NOMO-1 (cell line): Measurements from ENCODE around the gene CA7.
"Not testable (repeated sequence)": the region's sequence is repeated elsewhere in the genome, so short reads cannot be mapped to it uniquely, and the experiment has no call there.

Experiments used
- DNase-seq, 2 experiments: peaks; one replicate each; lab custom pipeline; 2025; ENCODE audit not compliant: unreplicated experiment in 2 of 2; lab: John Stamatoyannopoulos, UW

CA7 gene

DNA sequence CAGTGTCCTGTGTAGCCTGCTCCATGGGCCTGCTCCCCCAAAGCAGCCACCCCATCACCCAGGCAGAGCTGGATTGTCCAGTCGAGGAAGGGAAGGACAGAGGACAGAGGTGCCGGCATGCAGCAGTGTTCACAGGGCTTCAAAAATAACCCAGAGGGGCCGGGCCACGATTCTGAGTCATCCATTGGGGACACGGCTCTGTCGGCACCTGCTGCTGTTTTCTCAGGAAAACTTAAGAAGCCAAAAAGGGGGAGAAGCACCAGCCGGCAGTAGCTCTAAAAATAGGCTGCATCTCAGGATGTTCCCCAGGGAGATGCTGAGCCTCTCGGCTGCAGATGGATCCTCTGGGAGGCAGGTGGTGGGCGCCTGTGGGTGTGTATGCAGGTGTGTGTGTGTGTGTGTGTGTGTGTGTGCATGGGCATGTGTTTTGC lies 1.6 kb downstream of the CA7 start:
- no peak for DNase-seq

DNA sequence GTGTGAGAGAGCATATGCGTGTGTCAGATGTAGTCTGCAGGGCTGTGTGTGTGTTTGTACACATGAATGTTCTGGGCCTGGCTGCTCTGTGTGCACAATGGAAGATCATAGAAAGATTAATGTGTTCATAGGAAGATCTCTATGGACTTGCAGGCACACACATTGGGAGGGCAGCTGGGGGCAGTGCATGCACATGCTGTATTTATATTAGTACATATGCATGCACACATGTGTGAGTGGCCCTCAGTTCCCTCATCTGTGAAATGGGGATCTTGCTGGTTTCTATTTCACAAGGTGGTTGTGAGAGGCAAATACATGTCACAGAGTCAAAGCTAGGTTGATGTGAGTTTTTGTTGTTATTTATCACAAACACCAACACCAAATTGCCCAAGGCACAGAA lies 2.1 kb downstream of the CA7 start:
- DNase-seq = no peak

DNA sequence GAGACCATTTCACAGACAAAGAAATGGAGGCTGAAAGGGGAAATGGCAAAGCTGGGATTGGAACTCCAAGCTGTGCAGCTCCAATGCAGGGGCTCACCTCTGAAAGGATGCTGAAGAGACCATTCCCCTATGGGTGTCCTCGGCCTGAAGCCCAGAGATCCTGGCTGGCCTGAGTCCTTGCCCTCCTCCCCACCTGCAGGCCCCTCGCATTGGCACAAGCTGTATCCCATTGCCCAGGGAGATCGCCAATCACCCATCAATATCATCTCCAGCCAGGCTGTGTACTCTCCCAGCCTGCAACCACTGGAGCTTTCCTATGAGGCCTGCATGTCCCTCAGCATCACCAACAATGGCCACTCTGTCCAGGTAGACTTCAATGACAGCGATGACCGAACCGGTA lies 2.6 kb downstream of the CA7 start:
- no peak for DNase-seq

DNA sequence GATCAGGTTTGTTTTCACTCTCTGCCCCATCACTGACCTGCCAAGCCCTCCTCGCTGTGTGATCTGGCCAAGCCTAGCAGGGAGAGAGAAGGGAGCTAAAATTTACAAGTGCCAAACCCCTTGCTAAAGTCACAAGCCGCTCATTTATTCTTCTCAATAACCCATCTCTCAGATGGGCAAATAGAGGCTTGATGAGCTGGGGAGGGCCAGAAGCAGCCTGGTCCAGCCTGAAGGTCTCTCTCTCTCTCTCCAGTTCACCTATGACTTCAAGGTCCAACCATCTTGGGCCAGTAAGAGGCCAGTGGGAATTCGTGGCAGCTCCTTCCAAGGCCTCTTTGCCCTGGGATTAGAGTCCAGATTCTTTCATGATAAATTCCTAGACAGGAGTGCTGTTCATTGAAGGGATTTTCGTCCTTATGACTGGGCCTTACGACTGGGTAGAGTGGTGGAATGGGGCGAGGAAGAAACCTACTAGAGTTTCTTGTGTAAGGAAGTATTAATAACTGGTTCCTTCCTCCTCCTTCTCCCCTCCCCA lies 3.4 kb downstream of the CA7 start:
- DNase-seq = no peak

DNA sequence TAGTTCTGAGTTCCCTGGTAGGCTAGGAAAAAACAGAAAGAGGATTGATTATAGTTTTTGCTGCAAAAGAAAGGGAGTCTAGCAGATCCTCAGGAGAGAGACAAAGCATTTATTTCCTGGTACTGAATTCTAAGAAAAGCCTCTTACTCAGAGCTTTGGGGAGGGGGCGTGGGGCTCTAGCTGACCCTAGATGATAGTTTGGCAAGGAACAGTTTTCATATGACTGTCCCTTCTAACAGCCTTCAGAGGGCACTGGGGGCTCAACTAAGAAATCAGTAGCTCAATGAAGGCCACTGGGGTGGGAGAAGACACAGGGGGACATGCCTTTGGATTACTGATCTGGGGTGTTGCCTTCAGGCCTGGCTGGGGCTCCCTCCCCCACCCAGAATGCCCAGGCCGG lies 4.0 kb downstream of the CA7 start:
- DNase-seq = no peak

DNA sequence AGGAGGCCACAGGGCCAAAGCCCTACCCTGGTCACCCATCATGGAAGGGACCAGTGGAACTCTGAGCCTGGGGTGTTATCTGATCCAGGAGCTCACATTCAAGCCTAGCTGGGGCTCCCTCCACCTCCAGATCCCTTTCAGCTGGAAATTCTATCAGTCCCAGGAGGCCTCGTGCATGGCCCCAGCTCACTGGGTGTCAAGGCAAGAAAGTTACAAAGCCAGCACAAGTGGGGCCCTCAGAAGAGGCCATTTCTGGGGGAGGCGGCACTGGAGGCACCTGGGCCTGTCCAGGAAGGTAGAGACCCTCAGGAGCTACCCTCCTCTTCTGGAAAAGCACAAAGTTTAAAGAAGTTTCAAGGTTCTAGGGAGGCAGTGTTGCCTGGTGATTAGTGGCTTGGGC lies 4.8 kb downstream of the CA7 start:
- no peak for DNase-seq

DNA sequence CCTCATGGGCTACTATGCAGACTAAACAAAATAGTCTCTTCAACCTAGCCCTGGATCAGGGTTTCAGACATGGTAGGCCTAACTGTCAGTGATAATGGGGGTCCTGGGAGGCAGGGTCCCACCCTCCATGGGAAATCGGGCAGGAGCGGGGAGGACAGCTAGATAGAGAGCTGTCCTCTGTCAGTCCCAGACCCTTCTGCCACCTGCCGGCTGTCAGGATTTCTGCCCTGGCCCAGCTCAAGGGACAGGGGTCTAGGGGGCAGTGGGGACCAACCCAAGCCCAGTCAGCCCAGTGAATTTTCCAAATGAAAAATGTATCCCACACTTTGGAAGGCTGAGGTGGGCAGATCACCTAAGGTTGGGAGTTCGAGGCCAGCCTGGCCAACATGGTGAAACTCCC lies 5.3 kb downstream of the CA7 start:
- no peak for DNase-seq

DNA sequence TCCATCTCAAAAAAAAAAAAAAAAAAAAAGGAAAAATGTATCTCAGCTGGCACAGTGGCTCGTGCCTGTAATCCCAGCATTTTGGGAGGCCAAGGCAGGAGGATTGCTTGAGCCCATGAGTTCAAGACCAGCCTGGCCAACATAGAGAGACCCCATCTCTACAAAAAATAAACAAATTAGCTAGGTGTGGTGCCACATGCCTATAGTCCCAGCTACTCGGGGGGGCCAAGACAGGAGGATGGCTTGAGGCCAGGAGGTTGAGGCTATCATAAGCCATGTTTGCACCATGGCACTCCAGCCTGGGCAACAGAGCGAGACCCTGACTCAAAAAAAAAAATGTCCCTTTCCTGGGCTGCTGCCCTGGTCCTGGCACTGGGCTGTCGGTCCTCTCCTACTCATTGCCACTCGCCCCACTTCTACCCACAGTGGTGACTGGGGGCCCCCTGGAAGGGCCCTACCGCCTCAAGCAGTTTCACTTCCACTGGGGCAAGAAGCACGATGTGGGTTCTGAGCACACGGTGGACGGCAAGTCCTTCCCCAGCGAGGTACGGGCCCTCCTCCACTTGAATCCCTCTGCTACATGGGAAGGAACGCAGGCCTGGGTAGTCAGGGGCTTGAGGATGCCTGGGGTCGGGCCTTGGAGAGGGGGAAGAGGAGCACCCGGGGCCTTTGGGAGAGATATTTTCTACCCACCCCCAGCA lies 6.1 kb downstream of the CA7 start:
- peak; percentile 50 to 55 for DNase-seq

DNA sequence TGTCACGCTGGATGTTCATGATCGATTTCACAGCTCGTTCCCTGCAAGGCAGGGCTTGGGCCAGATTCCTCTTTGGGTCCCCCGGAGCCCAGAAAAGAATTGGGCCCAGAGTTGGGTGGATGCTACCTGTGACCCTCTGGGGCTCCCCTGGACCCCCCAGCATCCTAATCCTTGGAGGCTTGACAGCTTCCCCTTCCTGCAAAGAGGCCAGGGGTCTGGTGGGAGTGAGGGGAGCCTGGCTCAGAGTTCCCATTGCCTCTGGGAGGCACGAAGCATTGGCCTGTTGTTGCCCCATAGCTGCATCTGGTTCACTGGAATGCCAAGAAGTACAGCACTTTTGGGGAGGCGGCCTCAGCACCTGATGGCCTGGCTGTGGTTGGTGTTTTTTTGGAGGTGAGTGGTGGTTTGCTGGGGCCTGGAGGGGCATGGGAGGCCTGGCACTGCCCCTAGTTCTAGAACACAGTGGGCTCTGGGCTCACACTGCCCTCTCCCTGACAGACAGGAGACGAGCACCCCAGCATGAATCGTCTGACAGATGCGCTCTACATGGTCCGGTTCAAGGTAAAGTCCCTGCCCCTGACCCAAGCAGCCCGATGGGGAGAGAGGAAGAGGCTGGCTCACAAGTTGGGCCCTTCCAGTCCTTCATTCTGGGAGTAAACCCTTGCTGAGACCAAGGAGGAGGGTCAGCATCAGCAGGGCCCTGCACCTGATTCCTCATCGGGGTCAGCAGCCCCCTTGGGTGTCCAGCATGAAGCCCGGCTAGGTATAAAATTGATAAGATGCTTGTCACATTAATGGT lies 7.2 kb downstream of the CA7 start:
- no peak for DNase-seq

DNA sequence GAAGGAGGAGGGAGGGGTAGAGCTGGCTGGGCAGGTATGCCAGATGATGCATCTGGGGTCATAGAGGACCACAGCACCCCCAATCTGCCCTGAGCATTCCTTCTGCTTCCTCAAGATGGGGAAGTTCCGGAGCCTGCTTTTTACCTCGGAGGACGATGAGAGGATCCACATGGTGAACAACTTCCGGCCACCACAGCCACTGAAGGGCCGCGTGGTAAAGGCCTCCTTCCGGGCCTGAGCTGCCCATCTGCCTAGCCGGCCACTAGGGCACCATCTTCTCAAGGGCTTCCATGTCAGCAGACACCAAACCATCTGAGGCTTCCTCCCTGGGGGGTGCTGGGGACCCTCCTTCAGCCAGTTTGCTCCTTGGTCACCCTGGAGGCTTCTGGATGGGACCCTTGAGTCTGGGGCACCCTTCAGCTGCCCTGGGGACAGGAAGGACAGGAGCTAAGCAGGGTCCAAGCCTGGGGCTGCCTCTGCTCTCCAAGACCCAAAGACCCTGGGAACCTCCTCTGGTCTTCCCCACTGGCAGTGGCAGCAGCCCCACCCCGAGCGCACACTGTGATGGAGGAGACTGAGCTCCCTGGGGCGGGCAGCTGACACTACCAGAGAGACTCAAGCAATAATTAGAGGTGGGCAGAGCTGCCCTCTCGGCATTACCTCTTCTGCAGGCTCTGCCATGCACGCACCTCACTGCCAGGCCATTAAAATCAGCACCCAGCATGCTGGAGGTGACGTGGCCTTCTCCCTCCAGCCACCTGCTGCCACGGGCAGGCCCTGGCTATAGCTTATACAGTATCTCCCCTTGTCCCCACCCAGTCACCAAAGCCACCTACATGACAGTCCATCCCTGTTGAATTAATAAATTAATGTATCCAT lies 9.3 kb downstream of the CA7 start:
- DNase-seq = no peak

DNA sequence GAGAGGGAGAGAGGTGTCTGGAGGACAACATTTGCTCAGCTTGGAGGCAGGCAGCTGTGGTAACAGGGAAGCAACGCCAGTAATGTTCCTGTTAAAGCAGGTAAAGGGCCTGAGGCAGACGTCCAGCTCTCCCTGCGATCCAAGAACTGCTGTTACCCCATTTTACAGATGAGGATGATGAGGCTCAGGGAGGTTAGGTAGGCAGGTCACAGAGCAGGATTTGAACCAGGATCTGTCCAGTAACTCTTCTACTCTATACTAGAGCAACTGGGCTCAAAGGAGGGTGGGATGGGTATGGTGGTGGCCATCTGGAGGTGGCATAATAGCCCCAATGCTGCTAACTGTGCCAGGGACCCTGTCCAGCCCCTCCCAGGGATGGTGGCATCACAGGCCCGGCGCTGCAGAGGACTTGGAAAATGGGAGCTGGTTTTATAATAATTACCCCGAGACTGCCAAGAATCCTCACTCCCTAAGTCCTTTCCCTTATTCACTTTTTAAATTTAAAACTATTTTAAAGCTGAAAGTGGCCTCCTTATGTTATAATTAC lies 12.0 kb downstream of the CA7 start:
- no peak for DNase-seq

DNA sequence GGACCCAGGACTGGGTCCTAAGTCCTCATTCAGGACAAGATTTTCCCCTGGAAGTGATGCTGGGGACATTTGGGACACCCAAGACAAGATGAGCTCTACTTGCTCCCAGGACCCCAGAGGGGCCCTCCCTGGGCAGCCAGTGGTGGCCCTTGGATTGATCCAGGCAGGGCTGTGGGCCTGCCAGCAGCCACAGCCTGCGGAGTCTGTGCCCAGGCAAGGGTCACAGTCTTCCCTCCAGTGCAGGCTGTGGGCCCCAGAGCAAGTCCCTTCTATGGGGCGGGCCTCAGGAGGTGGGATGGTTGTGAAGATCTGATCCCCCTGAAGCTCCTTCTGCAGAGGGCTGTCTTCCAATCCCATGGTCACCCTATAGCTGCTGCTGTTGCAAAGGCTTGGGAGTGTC lies 12.6 kb downstream of the CA7 start:
- no peak for DNase-seq

DNA sequence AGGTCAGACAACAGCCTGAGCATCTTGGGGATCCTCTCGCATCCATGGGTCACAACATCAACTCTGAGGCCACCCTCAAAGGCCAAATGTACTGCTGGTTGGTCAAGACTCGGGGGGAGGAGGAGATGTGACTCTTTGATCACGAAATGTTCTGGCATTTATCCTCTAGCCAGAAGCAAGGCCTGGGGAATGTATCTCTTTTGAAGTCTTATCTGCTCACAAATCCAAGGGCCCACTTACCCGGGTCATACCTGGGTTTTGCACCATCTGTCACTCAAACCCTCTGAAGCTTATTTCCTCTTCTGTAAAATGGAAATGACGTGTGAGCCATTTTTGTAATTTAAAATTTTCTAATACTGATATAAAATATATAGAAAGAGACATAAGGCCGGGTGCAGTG lies 13.2 kb downstream of the CA7 start:
- DNase-seq = no peak

DNA sequence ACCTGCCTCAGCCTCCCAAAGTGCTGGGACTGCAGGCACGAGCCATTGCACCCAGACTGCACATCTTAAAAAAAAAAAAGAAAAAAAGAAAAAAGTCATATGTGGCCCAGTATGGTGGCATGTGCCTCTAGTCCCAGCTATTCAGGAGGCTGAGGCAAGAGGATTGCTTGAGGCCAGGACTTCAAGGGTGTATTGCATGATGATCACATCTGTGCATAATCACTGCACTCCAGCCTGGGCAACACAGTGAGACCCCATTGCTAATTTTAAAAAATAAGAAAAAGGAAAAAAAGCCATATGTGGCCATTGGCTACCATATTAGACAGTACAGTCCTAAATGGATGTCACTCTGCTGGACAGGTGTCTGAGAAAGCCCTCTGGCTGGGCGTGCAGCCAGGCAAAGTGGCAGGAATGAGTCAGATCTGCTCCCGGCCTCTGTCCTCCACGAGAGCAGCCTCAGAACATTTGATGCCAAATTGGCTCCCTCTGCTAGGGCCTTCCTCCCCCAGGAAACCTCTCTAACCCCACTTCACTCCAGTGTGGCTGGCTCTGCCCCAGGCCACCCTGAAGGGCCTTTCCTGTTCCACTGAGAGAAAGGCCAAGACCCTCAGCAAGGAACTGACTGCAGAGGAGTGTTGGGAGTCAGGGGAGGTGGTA lies 14.7 kb downstream of the CA7 start:
- no peak for DNase-seq

DNA sequence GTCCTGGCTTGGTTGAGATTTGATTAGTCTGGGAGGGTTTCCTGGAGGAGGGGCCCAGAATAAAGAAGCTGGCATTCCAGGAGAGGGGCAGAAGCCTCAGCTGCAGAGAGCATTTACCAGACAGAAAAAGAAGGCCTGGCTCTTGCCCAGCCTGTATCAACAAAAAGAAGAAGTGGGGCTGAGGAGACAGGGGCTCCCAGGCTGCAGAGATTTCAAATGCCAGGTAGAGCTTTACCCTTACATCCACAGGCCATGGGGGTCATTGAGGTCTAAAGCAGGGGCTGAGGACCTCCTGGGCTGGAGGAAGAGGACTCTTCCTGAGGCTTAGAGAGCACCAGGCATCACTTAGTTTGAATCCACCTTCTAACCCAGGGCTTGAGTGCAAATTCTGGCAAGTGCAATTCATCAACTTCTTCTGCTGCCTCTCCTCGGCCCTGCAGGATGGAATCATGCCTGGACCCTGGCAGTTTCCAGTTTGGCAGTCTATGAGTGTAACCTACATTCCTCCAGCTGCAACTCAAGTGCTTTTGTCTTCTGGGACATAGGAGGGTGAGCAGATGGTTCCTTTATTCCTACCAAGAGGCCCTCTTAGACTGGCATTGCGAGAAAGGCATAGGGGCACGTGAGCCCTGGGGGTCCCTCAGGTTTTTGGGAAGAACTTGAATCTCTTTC lies 15.3 kb downstream of the CA7 start:
- no peak for DNase-seq

DNA sequence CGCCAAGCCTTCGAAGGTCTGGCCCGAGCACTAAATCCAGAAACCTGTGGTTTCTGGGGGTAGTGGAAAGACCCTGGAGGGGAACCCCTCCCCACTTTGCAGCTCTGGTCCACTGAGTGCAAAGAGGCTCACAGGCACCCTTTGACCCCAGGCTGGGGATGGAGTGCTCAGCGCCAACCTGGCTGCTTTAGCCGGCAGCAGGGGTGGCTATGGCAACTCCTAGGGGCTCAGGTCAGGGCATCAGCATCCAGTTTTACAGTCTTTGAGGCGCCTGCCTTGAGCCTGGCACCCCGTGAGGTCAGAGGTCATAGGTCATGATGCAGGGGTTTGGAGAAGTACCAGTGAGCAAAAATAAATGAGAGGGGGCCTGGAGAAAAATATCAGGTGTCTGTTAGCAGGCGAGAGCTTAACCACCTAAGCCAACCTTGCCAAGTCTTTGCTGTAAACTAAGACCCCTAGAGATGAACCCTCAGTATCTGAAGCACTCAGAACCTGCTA lies 17.9 kb downstream of the CA7 start:
- DNase-seq = no peak

DNA sequence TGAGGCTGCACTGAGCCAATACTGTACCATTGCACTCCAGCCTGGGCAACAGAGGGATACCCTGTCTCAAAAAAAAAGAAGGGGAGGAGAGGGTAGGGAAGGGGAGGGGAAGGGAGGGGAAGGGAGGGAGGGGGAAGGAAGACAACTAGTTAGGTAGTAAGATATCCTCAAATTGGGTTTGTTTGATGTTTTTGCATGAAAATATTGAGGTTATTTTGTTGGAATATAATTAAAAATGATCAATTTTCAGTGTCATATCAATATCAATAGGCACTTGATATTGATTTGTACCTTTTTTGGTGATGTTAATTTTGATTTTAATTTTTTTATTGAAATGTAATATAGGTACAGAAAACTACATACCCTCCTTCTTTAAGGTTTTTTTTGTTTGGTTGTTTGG lies 19.5 kb downstream of the CA7 start:
- no peak for DNase-seq

DNA sequence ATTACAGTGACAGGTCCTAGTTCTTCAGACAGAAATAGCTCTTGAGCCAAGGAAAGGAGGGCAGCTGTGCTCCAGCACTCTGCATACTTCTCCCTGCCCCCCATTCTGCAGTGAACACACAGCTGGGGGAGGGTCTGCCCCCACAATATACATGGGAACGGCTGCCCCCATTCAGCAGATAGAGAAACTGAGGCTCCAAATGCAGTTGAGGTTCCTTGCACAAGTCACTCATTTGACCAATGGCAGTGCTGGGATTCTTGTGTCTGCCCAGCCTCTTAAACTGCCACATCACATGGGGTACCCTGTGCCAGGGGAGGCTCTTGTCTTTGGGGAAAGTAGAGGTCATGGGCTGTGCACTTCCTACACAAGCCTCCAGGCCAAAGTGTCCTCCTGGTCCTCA lies 25.2 kb downstream of the CA7 start:
- no peak for DNase-seq

DNA sequence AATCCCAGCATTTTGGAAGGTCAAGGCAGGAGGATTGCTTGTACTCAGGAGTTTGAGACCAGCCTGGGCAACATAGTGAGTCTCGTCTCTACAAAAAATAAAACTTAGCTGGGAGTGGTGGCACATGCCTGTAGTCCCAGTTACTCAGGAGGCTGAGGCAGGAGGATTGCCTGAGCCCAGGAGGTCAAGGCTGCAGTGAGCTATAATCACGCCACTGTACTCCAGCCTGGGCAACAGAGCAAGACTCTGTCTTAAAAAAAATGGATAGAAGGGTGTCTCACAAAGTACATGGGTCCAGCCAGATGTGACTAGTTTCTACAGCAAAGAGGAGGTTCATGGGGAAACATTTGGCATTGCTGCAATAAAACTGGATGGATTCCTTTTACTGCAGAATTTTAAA lies 27.1 kb downstream of the CA7 start:
- not testable (repeated sequence) for DNase-seq

DNA sequence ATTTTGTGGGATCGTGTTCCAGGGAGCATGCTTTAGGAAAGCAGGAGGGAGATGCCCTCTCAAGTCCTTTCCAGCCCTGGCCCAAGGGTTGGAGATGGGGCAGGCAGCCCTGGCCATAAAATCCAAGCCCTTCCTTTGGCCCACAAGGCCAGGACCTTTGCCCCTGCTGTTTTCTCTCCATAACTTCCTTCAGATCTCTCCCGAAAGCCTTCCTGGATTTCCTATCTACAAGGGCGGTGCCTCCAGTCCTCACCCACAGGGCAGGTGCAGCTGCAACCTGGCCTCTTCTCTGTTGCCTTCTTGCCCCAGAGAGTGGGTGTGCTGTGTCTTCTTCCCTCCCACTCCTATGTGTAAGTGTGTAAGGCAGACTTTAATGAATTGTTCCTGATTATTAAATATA lies 27.6 kb downstream of the CA7 start:
- DNase-seq = no peak
